Kidney (tissue), 14 donors: ENCODE results near the gene ARHGEF28. TPM values are rescaled to one million over a fixed set of nuclear protein-coding genes. Genes with fewer than 3 reads are reported as not detected.

Experiments used
- DNase-seq, 5 donors: peaks; one replicate each; pipeline ENCODE4 v3.0.0-alpha.2; 2013 to 2020
- FAIRE-seq: peaks from 2 replicates; lab custom pipeline; 2012; peaks lifted over from hg19 to GRCh38; lab: Jason Lieb, UNC
- H3K27ac ChIP-seq, 2 donors: one replicate each; pipeline ENCODE4 v1.7.0; 2013; ENCODE audit warnings: low read depth in 2 of 2, low read length in 2 of 2, inconsistent platforms in 1 of 2
- H3K27me3 ChIP-seq: one replicate; pipeline ENCODE4 v1.7.1; 2013; ENCODE audit warnings: low read length, inconsistent platforms; ENCODE audit not compliant: control insufficient read depth, insufficient read depth
- H3K36me3 ChIP-seq, 3 donors: one replicate each; pipeline versions ENCODE4 v1.7.0 to v1.7.1; 2013; ENCODE audit warnings: low read length in 3 of 3, control low read depth in 1 of 3, inconsistent platforms in 1 of 3; ENCODE audit not compliant: insufficient read depth in 3 of 3, control insufficient read depth in 2 of 3
- H3K4me1 ChIP-seq, 3 donors: one replicate each; pipeline versions ENCODE4 v1.7.0 to v1.7.1; 2013; ENCODE audit warnings: low read length in 3 of 3, inconsistent platforms in 1 of 3, low read depth in 1 of 3; ENCODE audit not compliant: control insufficient read depth in 2 of 3, insufficient read depth in 2 of 3
- H3K4me3 ChIP-seq, 3 donors: one replicate each; pipeline versions ENCODE4 v1.7.0 to v1.8.1; 2013; ENCODE audit warnings: low read length in 3 of 3, control low read depth in 1 of 3, inconsistent platforms in 1 of 3
- H3K9ac ChIP-seq, 3 donors: one replicate each; pipeline versions ENCODE4 v1.7.0 to v1.7.1; 2013; ENCODE audit warnings: low read length in 3 of 3, control low read depth in 1 of 3, inconsistent platforms in 1 of 3
- H3K9me3 ChIP-seq, 3 donors: one replicate each; pipeline versions ENCODE4 v1.7.0 to v1.7.1; 2013; ENCODE audit warnings: low read length in 3 of 3, control low read depth in 1 of 3, inconsistent platforms in 1 of 3; ENCODE audit not compliant: control insufficient read depth in 2 of 3, insufficient read depth in 1 of 3
- CTCF ChIP-seq: IDR thresholded peaks from 3 replicates; pipeline ENCODE4 v1.5.1; 2012; ENCODE audit warnings: mild to moderate bottlenecking, moderate library complexity, borderline replicate concordance; ENCODE audit not compliant: insufficient read depth; ENCODE audit errors: extremely low read depth
- intact Hi-C: fragments of 100-400 bp; cut with DNase I; formaldehyde crosslinking; loops from one replicate; pipeline ENCODE4 v1.11.1; 2022
- polyA plus RNA-seq: library from polyadenylated mRNA; stranded (reverse); fragments of 350-450 nt; fragmentation: Illumina TruSeq; extraction: RNeasy Lipid Tissue Mini Kit (QIAGEN cat#74804); gene quantifications from one replicate; pipeline ENCODE4 v1.2.3, GENCODE V29; 2014; ENCODE audit warnings: low read depth, low replicate concordance; ENCODE audit not compliant: insufficient read depth
- total RNA-seq: library from RNA; stranded (reverse); fragmentation: NEBNext Ultra II Directional; extraction: Animal tissue kit (Norgen Biotek cat#: 25700); gene quantifications from one replicate; pipeline ENCODE4 v1.2.1, GENCODE V29; 2021
- donor health status: control.
- donor health status: control.
- donor health status: control.
- donor health status: control.
- donor health status: control.
- donor health status: DM: yes; HTN: yes; CAD: no.
- donor health status: Normal renal cell carcinoma (clear cell type).

The ARHGEF28 gene
- total and polyA plus RNA-seq, 2 donors from 2014 or later = 21.9 to 66.3 TPM

- no peak overlapping the region for H3K27ac ChIP-seq
- intact Hi-C loops = no loop called here
- DNase-seq (no peak), FAIRE-seq (no peak)
- H3K9ac ChIP-seq = no peak overlapping the region
- TF ChIP-seq CTCF = no peak
- no peaks in the 10 kb centered on the region for H3K27me3 ChIP-seq
- H3K4me3 ChIP-seq = no peak overlapping the region
- H3K9me3 ChIP-seq = no peaks in the 10 kb centered on the region
- H3K4me1 ChIP-seq = no peaks in the 10 kb centered on the region
- no peaks in the 10 kb centered on the region for H3K36me3 ChIP-seq
Measured at GRCh38 chr5:73974871-73975360, 348.9 kb downstream of the ARHGEF28 start.

DNA sequence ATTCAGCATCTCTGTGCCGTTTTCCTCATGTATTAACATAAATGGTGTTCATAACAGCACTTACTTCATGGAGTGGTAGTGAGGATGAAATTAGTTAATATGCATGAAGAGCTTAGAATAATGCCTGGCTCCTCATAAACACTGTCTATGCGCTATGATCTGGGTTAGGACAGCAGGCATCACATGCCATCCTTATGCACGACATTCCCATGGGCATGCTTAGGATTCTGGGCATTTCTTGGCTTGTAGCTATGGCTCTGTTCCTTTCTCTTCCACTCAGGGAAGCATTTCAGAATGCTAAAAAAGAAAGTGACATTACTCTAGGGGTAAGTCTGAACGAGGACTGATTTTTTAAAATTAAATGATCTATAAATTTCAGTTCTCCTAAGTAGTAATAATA, 349.8 kb downstream of the ARHGEF28 start:
- intact Hi-C loops = no loop called here
- Histone ChIP-seq H3K27ac (no peak overlapping the region), H3K4me1 (no peaks in the 10 kb centered on the region), H3K4me3 (no peak overlapping the region), H3K9me3 (no peaks in the 10 kb centered on the region), H3K36me3 (no peaks in the 10 kb centered on the region), H3K9ac (no peak overlapping the region), H3K27me3 (no peaks in the 10 kb centered on the region)
- DNase-seq (no peak), FAIRE-seq (no peak)
- no peak for TF ChIP-seq CTCF

- Histone ChIP-seq H3K36me3 (no peaks in the 10 kb centered on the region), H3K27me3 (no peaks in the 10 kb centered on the region), H3K9ac (no peak overlapping the region), H3K4me3 (no peak overlapping the region), H3K9me3 (no peaks in the 10 kb centered on the region), H3K27ac (no peak overlapping the region), H3K4me1 (no peaks in the 10 kb centered on the region)
- intact Hi-C loops = no loop called here
- DNase-seq (no peak), FAIRE-seq (no peak)
- no peak for TF ChIP-seq CTCF
Measured at GRCh38 chr5:73977146-73977545, 351.1 kb downstream of the ARHGEF28 start.

DNA sequence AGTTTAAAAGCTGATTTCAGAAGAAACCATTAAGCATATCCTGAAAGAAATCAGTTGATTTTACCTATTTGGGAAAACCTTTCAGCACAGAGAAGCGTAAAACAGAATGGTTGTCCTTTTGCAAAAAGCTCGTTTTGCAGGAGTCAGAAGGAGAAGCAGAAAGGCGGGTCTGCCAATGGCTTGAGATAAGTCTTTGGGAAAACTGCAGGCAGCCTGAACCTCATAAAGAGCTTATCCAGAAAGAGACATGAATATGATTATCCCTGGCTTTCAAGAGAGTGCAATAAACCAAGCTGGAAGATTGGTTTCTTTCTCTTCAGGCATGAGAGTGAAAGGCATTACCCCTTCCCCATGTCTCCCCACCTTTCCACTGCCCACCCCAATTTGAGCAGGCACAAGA, 353.3 kb downstream of the ARHGEF28 start:
- no peaks in the 10 kb centered on the region for H3K27me3 ChIP-seq
- intact Hi-C loops = no loop called here
- FAIRE-seq (no peak), DNase-seq (no peak)
- H3K9ac ChIP-seq = no peak overlapping the region
- no peak overlapping the region for H3K27ac ChIP-seq
- H3K9me3 ChIP-seq = no peaks in the 10 kb centered on the region
- TF ChIP-seq CTCF = no peak
- no peaks in the 10 kb centered on the region for H3K36me3 ChIP-seq
- no peak overlapping the region for H3K4me3 ChIP-seq
- no peaks in the 10 kb centered on the region for H3K4me1 ChIP-seq
